H1 (cell line): Measurements from ENCODE around the gene PDXP. TPM values are rescaled to one million over a fixed set of nuclear protein-coding genes. Genes with fewer than 3 reads are reported as not detected.

Experiments used
- CTCF ChIA-PET: fragments of 300-600 bp; sonication (Branson Sonifier 250); formaldehyde crosslinking; loops from one replicate; lab custom pipeline; 2021; ENCODE audit not compliant: partially characterized antibody; lab: Charles Lee
- POLR2A ChIA-PET: fragments of 300-600 bp; sonication (Branson Sonifier 250); formaldehyde crosslinking; loops from one replicate; lab custom pipeline; 2021; ENCODE audit warnings: inconsistent platforms; ENCODE audit not compliant: partially characterized antibody; lab: Charles Lee
- DNase-seq, 2 experiments: peaks; one replicate each; pipeline versions ENCODE4 v3.0.0 to v3.0.0-alpha.2; 2010 to 2022; ENCODE audit warnings: low spot score in 2 of 2, low read depth in 1 of 2, mixed read lengths in 1 of 2
- FAIRE-seq: peaks from 2 replicates; lab custom pipeline; 2011; peaks lifted over from hg19 to GRCh38; lab: Jason Lieb, UNC
- H2AFZ ChIP-seq: 2 replicates; pipeline ENCODE4 v1.8.1; 2012; ENCODE audit warnings: low read length, inconsistent platforms
- H2AK5ac ChIP-seq: 2 replicates; pipeline ENCODE4 v1.6.1; 2013; ENCODE audit warnings: low read depth, low read length
- H2BK120ac ChIP-seq: replicated peaks from 2 replicates; pipeline ENCODE3; 2013; ENCODE audit warnings: low read depth, low read length, inconsistent platforms
- H2BK12ac ChIP-seq: 2 replicates; pipeline ENCODE4 v1.6.1; 2013; ENCODE audit warnings: low read depth, low read length
- H2BK15ac ChIP-seq: 2 replicates; pipeline ENCODE4 v1.6.1; 2013; ENCODE audit warnings: low read length
- H2BK20ac ChIP-seq: 2 replicates; pipeline ENCODE4 v1.6.1; 2013; ENCODE audit warnings: low read length
- H2BK5ac ChIP-seq: 2 replicates; pipeline ENCODE4 v1.6.1; 2013; ENCODE audit warnings: low read depth, low read length
- H3K14ac ChIP-seq: 2 replicates; pipeline ENCODE4 v1.6.1; 2013; ENCODE audit warnings: inconsistent platforms; ENCODE audit not compliant: insufficient read length
- H3K18ac ChIP-seq: 2 replicates; pipeline ENCODE4 v1.6.1; 2013; ENCODE audit warnings: low read length; ENCODE audit errors: extremely low read depth
- H3K23ac ChIP-seq: 2 replicates; pipeline ENCODE4 v1.6.1; 2013; ENCODE audit warnings: inconsistent platforms; ENCODE audit not compliant: insufficient read length
- H3K23me2 ChIP-seq: 2 replicates; pipeline ENCODE4 v1.6.1; 2013; ENCODE audit warnings: low read depth, low read length
- H3K27ac ChIP-seq: 2 replicates; pipeline ENCODE4 v1.6.1; 2011; ENCODE audit warnings: low read depth, low read length, inconsistent platforms
- H3K27me3 ChIP-seq, 4 experiments: replicated peaks in 1 of 4; 1 replicate in 1 of 4; 2 replicates in 3 of 4; pipeline versions ENCODE4 v1.6.1 to v1.8.1; 2011 to 2013; ENCODE audit warnings: low read length in 3 of 4, mild to moderate bottlenecking in 3 of 4, inconsistent platforms in 2 of 4, mixed read lengths in 2 of 4, moderate library complexity in 1 of 4; ENCODE audit not compliant: control insufficient read depth in 3 of 4, insufficient read depth in 3 of 4; ENCODE audit errors: extremely low read depth in 1 of 4
- H3K36me3 ChIP-seq, 4 experiments: 2 replicates each; pipeline versions ENCODE4 v1.6.1 to v1.8.1; 2011 to 2013; ENCODE audit warnings: mild to moderate bottlenecking in 4 of 4, low read length in 3 of 4, moderate library complexity in 2 of 4, control low read depth in 1 of 4, inconsistent platforms in 1 of 4; ENCODE audit not compliant: insufficient read depth in 4 of 4, control insufficient read depth in 2 of 4
- H3K4ac ChIP-seq: replicated peaks from 2 replicates; pipeline ENCODE3; 2013; ENCODE audit warnings: low read length, low read depth, mixed read lengths, inconsistent platforms; ENCODE audit not compliant: insufficient read length
- H3K4me1 ChIP-seq, 4 experiments: replicated peaks in 1 of 4; 1 replicate in 1 of 4; 2 replicates in 3 of 4; pipeline versions ENCODE4 v1.6.1 to v1.8.1; 2011 to 2013; ENCODE audit warnings: low read length in 3 of 4, inconsistent platforms in 2 of 4, mixed read lengths in 1 of 4; ENCODE audit not compliant: insufficient read depth in 4 of 4, control insufficient read depth in 3 of 4
- H3K4me2 ChIP-seq, 2 experiments: 2 replicates each; pipeline versions ENCODE4 v1.6.1 to v1.8.1; 2011 to 2013; ENCODE audit warnings: low read depth in 2 of 2, low read length in 2 of 2, control low read depth in 1 of 2, inconsistent platforms in 1 of 2, mild to moderate bottlenecking in 1 of 2; ENCODE audit not compliant: insufficient read depth in 1 of 2
- H3K4me3 ChIP-seq, 4 experiments: fragments of 200-600, 300-600 bp in 1 of 4; sonication (generic), shearing (Covaris generic), sonication (Bioruptor Twin) in 1 of 4; 2 replicates each; pipeline versions ENCODE4 v1.5.1 to v1.8.1; 2011 to 2016; ENCODE audit warnings: low read length in 4 of 4, low read depth in 3 of 4, control low read depth in 2 of 4, inconsistent platforms in 2 of 4, mild to moderate bottlenecking in 2 of 4, mixed read lengths in 1 of 4, moderate library complexity in 1 of 4; ENCODE audit not compliant: insufficient read depth in 2 of 4; ENCODE audit errors: extremely low read depth in 1 of 4
- H3K56ac ChIP-seq: replicated peaks from 2 replicates; pipeline ENCODE3; 2013; ENCODE audit warnings: low read depth, mild to moderate bottlenecking, mixed read lengths, low read length, inconsistent platforms; ENCODE audit not compliant: insufficient read length
- H3K79me1 ChIP-seq: 2 replicates; pipeline ENCODE4 v1.6.1; 2013; ENCODE audit warnings: low read depth, low read length, control low read depth
- H3K79me2 ChIP-seq, 2 experiments: 2 replicates each; pipeline versions ENCODE4 v1.6.1 to v1.8.1; 2012 to 2013; ENCODE audit warnings: low read length in 2 of 2, mild to moderate bottlenecking in 2 of 2, inconsistent platforms in 1 of 2; ENCODE audit not compliant: insufficient read depth in 2 of 2, control insufficient read depth in 1 of 2
- H3K9ac ChIP-seq, 4 experiments: replicated peaks in 1 of 4; 1 replicate in 1 of 4; 2 replicates in 3 of 4; pipeline versions ENCODE4 v1.6.1 to v1.8.1; 2011 to 2013; ENCODE audit warnings: low read depth in 3 of 4, low read length in 3 of 4, control low read depth in 2 of 4, mild to moderate bottlenecking in 2 of 4, moderate library complexity in 2 of 4, inconsistent platforms in 1 of 4; ENCODE audit errors: extremely low read depth in 1 of 4
- H3K9me3 ChIP-seq, 2 experiments: 2 replicates each; pipeline versions ENCODE4 v1.6.1 to v1.8.1; 2012 to 2013; ENCODE audit warnings: mild to moderate bottlenecking in 2 of 2, moderate library complexity in 2 of 2, control low read depth in 1 of 2, inconsistent platforms in 1 of 2, low read depth in 1 of 2, low read length in 1 of 2, mixed read lengths in 1 of 2; ENCODE audit not compliant: insufficient read depth in 2 of 2
- H4K20me1 ChIP-seq, 2 experiments: replicated peaks in 1 of 2; 2 replicates each; pipeline versions ENCODE3 to v1.8.1; 2011 to 2013; ENCODE audit warnings: inconsistent platforms in 2 of 2, low read length in 2 of 2, mild to moderate bottlenecking in 1 of 2; ENCODE audit not compliant: insufficient read depth in 2 of 2, control insufficient read depth in 1 of 2
- H4K5ac ChIP-seq: 2 replicates; pipeline ENCODE4 v1.6.1; 2013; ENCODE audit warnings: low read length, low read depth, mixed read lengths, inconsistent platforms; ENCODE audit not compliant: insufficient read length
- H4K8ac ChIP-seq: 2 replicates; pipeline ENCODE4 v1.8.0; 2013; ENCODE audit warnings: mild to moderate bottlenecking, moderate library complexity, low read length, inconsistent platforms; ENCODE audit not compliant: insufficient read depth; ENCODE audit errors: extremely low read depth
- H4K91ac ChIP-seq: replicated peaks from 2 replicates; pipeline ENCODE3; 2013; ENCODE audit warnings: low read length, mixed read lengths, inconsistent platforms; ENCODE audit not compliant: insufficient read length
- CBX5 ChIP-seq: fragments of 300-800, 300-1000 bp; sonication (generic); IDR thresholded peaks from 2 replicates; pipeline ENCODE4 v1.7.1; 2016; ENCODE audit warnings: antibody characterized with exemption, low read length, low read depth
- CBX8 ChIP-seq: fragments of 300-800, 300-1000 bp; sonication (generic); IDR thresholded peaks from 2 replicates; pipeline ENCODE4 v1.7.1; 2016; ENCODE audit warnings: low read depth, low read length, borderline replicate concordance
- CHD2 ChIP-seq: IDR thresholded peaks from 2 replicates; pipeline ENCODE4 v1.6.1; 2012; ENCODE audit warnings: low read length, improper control_type of control experiment
- FOSL1 ChIP-seq: IDR thresholded peaks from 2 replicates; pipeline ENCODE4 v1.6.1; 2011; ENCODE audit warnings: mild to moderate bottlenecking, low read depth, low read length, moderate library complexity; ENCODE audit not compliant: insufficient read depth
- GTF2F1 ChIP-seq: IDR thresholded peaks from 2 replicates; pipeline ENCODE4 v1.6.1; 2012; ENCODE audit warnings: low read depth, low read length, improper control_type of control experiment, borderline replicate concordance
- MAFK ChIP-seq: IDR thresholded peaks from 2 replicates; pipeline ENCODE4 v1.6.1; 2012; ENCODE audit warnings: low read depth, mild to moderate bottlenecking, improper control_type of control experiment, low read length
- POLR2AphosphoS5 ChIP-seq: IDR thresholded peaks from 2 replicates; pipeline ENCODE4 v1.6.1; 2011; ENCODE audit warnings: low read depth, low read length
- POU5F1 ChIP-seq: IDR thresholded peaks from 2 replicates; pipeline ENCODE4 v1.6.1; 2011; ENCODE audit warnings: low read depth, mild to moderate bottlenecking, low read length, moderate library complexity
- RAD21 ChIP-seq, 2 experiments: IDR thresholded peaks in 1 of 2; conservative IDR thresholded peaks in 1 of 2; 2 replicates each; pipeline ENCODE4 v1.6.1; 2011; ENCODE audit warnings: low read depth in 2 of 2, low read length in 2 of 2, improper control_type of control experiment in 1 of 2, inconsistent platforms in 1 of 2, mild to moderate bottlenecking in 1 of 2, moderate library complexity in 1 of 2
- RXRA ChIP-seq: IDR thresholded peaks from 2 replicates; pipeline ENCODE4 v1.6.1; 2011; ENCODE audit warnings: low read depth, mild to moderate bottlenecking, low read length, moderate library complexity; ENCODE audit not compliant: insufficient read depth
- SP1 ChIP-seq: IDR thresholded peaks from 2 replicates; pipeline ENCODE4 v1.6.1; 2011; ENCODE audit warnings: low read depth, low read length
- TAF7 ChIP-seq: optimal IDR thresholded peaks from 2 replicates; pipeline ENCODE3; 2011; ENCODE audit warnings: low read depth, mild to moderate bottlenecking, inconsistent platforms, low read length, moderate library complexity, borderline replicate concordance
- YY1 ChIP-seq: IDR thresholded peaks from 2 replicates; pipeline ENCODE4 v1.6.1; 2011; ENCODE audit warnings: low read depth, mild to moderate bottlenecking, low read length
- whole genome bisulfite sequencing, 2 experiments: shearing (Covaris generic) in 1 of 2; methylation state at CpG; one replicate each; pipeline versions ENCODE4 v1.1.6 to v1.1.7; 2013 to 2015; ENCODE audit warnings: low lambda C conversion rate in 2 of 2, mixed read lengths in 2 of 2, inconsistent platforms in 1 of 2, low coverage in 1 of 2, missing lambda C conversion rate in 1 of 2; ENCODE audit not compliant: insufficient replicate concordance in 2 of 2, insufficient coverage in 1 of 2, insufficient read length in 1 of 2; ENCODE audit errors: extremely low coverage in 1 of 2, missing lambda C conversion rate in 1 of 2; 5-methylcytosine and 5-hydroxymethylcytosine counted together
- polyA plus RNA-seq, 7 experiments: library from polyadenylated mRNA; depleted of rRNA in 3 of 7; stranded (reverse) in 5 of 7; unstranded in 2 of 7; fragments of >200 nt in 5 of 7; fragments of 200-250 nt in 2 of 7; gene quantifications; 1 replicate in 5 of 7; 2 replicates in 1 of 7; 4 replicates in 1 of 7; pipeline versions ENCODE4 v1.2.1 to v1.2.3, GENCODE V29; 2011 to 2013; ENCODE audit warnings: missing spikeins in 2 of 7, mixed read lengths in 2 of 7
- total RNA-seq: library from RNA; stranded (reverse); fragmentation: NEBNext Ultra II Directional; extraction: Animal tissue kit (Norgen Biotek cat#: 25700); gene quantifications from 2 replicates; pipeline ENCODE4 v1.2.1, GENCODE V29; 2021

PDXP gene
- total and polyA plus RNA-seq, 2 of the 8 experiments (the other 6 are each of a cell fraction or from before 2014, with no cell fraction given) = 36.6 to 67.7 TPM

DNA sequence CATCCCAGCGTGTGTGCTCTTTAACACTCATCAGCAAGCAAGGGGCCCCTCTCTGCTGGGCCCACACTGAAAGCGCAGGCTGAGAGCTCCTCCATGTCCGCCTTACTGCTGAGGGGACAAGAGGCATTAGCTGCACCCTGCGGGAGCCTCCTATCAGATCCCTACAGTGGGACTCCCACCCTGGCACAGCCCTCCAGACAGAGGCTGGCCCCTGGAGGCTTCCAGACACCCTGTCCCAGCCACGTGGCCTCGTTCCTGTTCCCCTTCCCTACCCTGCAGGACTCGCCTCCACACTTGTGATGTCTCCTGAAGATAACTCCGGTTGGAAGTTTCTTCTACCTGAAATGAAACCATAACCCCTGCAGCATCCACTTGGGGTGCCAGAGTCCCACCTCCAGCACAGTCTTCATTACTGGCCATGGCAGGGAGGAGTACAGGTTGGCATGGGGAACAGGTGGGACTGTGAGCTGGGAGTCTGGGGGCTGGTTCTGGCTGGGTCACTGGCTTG lies 24.1 kb upstream of the PDXP start:
- FAIRE-seq = no peak
- 82% methylated on average over 8 of the region's 8 CpGs; no CpG with 5 or more reads in 1 of the 2 experiments for WGBS, 2 experiments
- Histone ChIP-seq H3K4me2 (peak overlapping the region; percentile 43 to 59), H3K9ac (no peak overlapping the region), H3K36me3 (no peaks in the 10 kb centered on the region; a peak in 1 of 8 replicates), H2BK15ac (peak overlapping the region; percentile 72; the same call in 1 of the 2 replicates), H4K8ac (no peak overlapping the region; the same call in none of the 2 replicates), H3K4me1 (peaks cover 5 to 30% (median 24%) of the 10 kb centered on the region in 4 experiments), H2AK5ac (peak overlapping the region; percentile 84; the same call in 1 of the 2 replicates), H3K18ac (peak overlapping the region; percentile 48), H3K9me3 (no peaks in the 10 kb centered on the region), H3K27me3 (no peaks in the 10 kb centered on the region), H3K79me1 (no peaks in the 10 kb centered on the region), H4K5ac (peak overlapping the region; percentile 18), H2AFZ (no peak overlapping the region), H2BK120ac (no peak overlapping the region), H3K23ac (no peak overlapping the region), H3K4me3 (peak overlapping the region in 1 of 4 experiments; percentile 28; a peak in 2 of 8 replicates), H3K14ac (no peak overlapping the region), H2BK20ac (no peak overlapping the region; the same call in 1 of the 2 replicates), H3K4ac (no peak overlapping the region), H3K56ac (no peak overlapping the region), H3K79me2 (no peaks in the 10 kb centered on the region), H3K23me2 (no peaks in the 10 kb centered on the region), H4K20me1 (no peaks in the 10 kb centered on the region), H2BK5ac (peak overlapping the region; percentile 77; the same call in 1 of the 2 replicates), H4K91ac (no peak overlapping the region), H3K27ac (peak overlapping the region; percentile 14; the same call in 1 of the 2 replicates), H2BK12ac (no peak overlapping the region)
- ChIA-PET POLR2A (interaction anchor here (0.6 to 5.4 kb wide), 13 partner anchors 8 to 63 kb away, joined by 3 to 32 read pairs (median 3); partner anchors contain the start of genes GGA1 and PDXP), CTCF (interaction anchor here (0.6 to 11.1 kb wide), 16 partner anchors 9 to 100 kb away, joined by 3 to 140 read pairs (median 5); partner anchors contain the start of genes GGA1, PDXP and TRIOBP)
- peak in 1 of 2 experiments; percentile 53 for DNase-seq
- TF ChIP-seq YY1 = no peak
- TF ChIP-seq TAF7 = no peak
- peak; percentile 23 to 40; a peak in 2 of 4 replicates for TF ChIP-seq RAD21 (IDR thresholded peaks at IDR 0.05 in 1 of 2, conservative IDR thresholded peaks at IDR 0.05 in 1 of 2; ENCODE audit: low read depth in 2 of 2, low read length in 2 of 2)
- no peak for TF ChIP-seq RXRA
- no peak for TF ChIP-seq POU5F1
- no peak for TF ChIP-seq CBX5
- TF ChIP-seq SP1 = no peak
- peak; percentile 1; the same call in 1 of the 2 replicates for TF ChIP-seq GTF2F1
- no peak for TF ChIP-seq CHD2
- TF ChIP-seq FOSL1 = no peak
- TF ChIP-seq CBX8 = no peak
- no peak for TF ChIP-seq MAFK
- no peak for TF ChIP-seq POLR2AphosphoS5
